ENCODE data around the gene ACOT8.

GRCh38 chr20:45899046-45899835, 42.0 kb upstream of the ACOT8 start:
- TF ChIP-seq POLR2A (IDR thresholded peaks at IDR 0.05): no peak
- no peak for TF ChIP-seq CTCF (IDR thresholded peaks at IDR 0.05)
